PC-3 (cell line): ENCODE data around the gene B3GNT4. TPM values are rescaled to one million over a fixed set of nuclear protein-coding genes. Genes with fewer than 3 reads are reported as not detected.

Source experiments
- ATAC-seq: fragments of 200-7000 bp; cut with Tn5 transposase; 2 replicates; pipeline ENCODE4 v1.9.1; 2020; ENCODE audit warnings: mild to moderate bottlenecking, moderate library complexity
- BruUV-seq: library from RNA; stranded (reverse); fragments of 400-500 nt; replicated peaks from 2 replicates; lab custom pipeline; 2021; lab: Mats Ljungman, UMichigan
- CTCF ChIA-PET: fragments of 300-600 bp; sonication (Branson Sonifier 250); formaldehyde crosslinking; loops from one replicate; lab custom pipeline; 2022; ENCODE audit warnings: antibody characterized with exemption; lab: Charles Lee
- POLR2A ChIA-PET: fragments of 300-600 bp; sonication (Branson Sonifier 250); formaldehyde crosslinking; loops from one replicate; lab custom pipeline; 2022; ENCODE audit warnings: antibody characterized with exemption; ENCODE audit not compliant: unreplicated experiment; lab: Charles Lee
- DNase-seq: peaks from one replicate; pipeline ENCODE4 v3.0.0-alpha.2; 2015
- H2AFZ ChIP-seq: fragments of 300-600 bp; sonication (generic); 2 replicates; pipeline ENCODE4 v1.6.0; 2016; ENCODE audit warnings: antibody characterized with exemption, low read length
- H3F3A ChIP-seq: fragments of 300-600 bp; sonication (generic); one replicate; pipeline ENCODE4 v1.6.0; 2017; ENCODE audit warnings: antibody characterized with exemption, low read length, control low read depth, mild to moderate bottlenecking; ENCODE audit not compliant: unreplicated experiment
- H3K27ac ChIP-seq: fragments of 300-600 bp; sonication (generic); 2 replicates; pipeline ENCODE4 v1.5.1; 2016; ENCODE audit warnings: mild to moderate bottlenecking, low read length
- H3K27me3 ChIP-seq: fragments of 300-600 bp; sonication (generic); 2 replicates; pipeline ENCODE4 v1.6.1; 2016; ENCODE audit warnings: low read length, mixed read lengths
- H3K36me3 ChIP-seq: fragments of 300-600 bp; sonication (generic); 2 replicates; pipeline ENCODE4 v1.6.1; 2016; ENCODE audit warnings: low read depth, mixed run types, low read length, mixed read lengths
- H3K4me1 ChIP-seq: fragments of 300-600 bp; sonication (generic); 2 replicates; pipeline ENCODE4 v1.5.1; 2016; ENCODE audit warnings: low read length; ENCODE audit not compliant: insufficient read depth
- H3K4me2 ChIP-seq: fragments of 300-600 bp; sonication (generic); 2 replicates; pipeline ENCODE4 v1.6.0; 2016; ENCODE audit warnings: low read length
- H3K4me3 ChIP-seq: fragments of 300-600 bp; sonication (generic); 2 replicates; pipeline ENCODE4 v1.5.1; 2016; ENCODE audit warnings: mild to moderate bottlenecking, low read length, mixed read lengths
- H3K79me2 ChIP-seq: fragments of 300-600 bp; sonication (generic); 2 replicates; pipeline ENCODE4 v1.6.1; 2017; ENCODE audit warnings: low read length, mixed read lengths
- H3K9ac ChIP-seq: fragments of 300-600 bp; sonication (generic); 2 replicates; pipeline ENCODE4 v1.6.0; 2016; ENCODE audit warnings: mild to moderate bottlenecking, low read length
- H3K9me2 ChIP-seq: fragments of 300-600 bp; sonication (generic); replicated peaks from 2 replicates; pipeline ENCODE4 v1.6.1; 2016; ENCODE audit warnings: mixed run types, low read length, mixed read lengths
- H3K9me3 ChIP-seq: fragments of 300-600 bp; sonication (generic); 2 replicates; pipeline ENCODE4 v1.6.1; 2016; ENCODE audit warnings: low read length, mixed read lengths
- H4K20me1 ChIP-seq: fragments of 300-600 bp; sonication (generic); 2 replicates; pipeline ENCODE4 v1.6.1; 2016; ENCODE audit warnings: low read length, mixed read lengths
- EZH2 ChIP-seq: fragments of 300-600 bp; sonication (generic); IDR thresholded peaks from one replicate; pipeline ENCODE4 v1.6.1; 2017; ENCODE audit warnings: antibody characterized with exemption, mild to moderate bottlenecking, low read length; ENCODE audit not compliant: unreplicated experiment
- EZH2phosphoT487 ChIP-seq: fragments of 300-600 bp; sonication (generic); IDR thresholded peaks from 2 replicates; pipeline ENCODE4 v1.6.1; 2018; ENCODE audit warnings: mild to moderate bottlenecking, antibody characterized with exemption, low read length, borderline replicate concordance
- intact Hi-C: fragments of 100-400 bp; cut with micrococcal nuclease; formaldehyde crosslinking; loops from 2 replicates; pipeline ENCODE4 v1.9.0; 2023
- total RNA-seq: library from RNA; depleted of rRNA; stranded (reverse); fragments of >200 nt; gene quantifications from 2 replicates; pipeline ENCODE4 v1.2.3, GENCODE V29; 2014
- TF ChIP-seq, protein P1 (sequence below): fragments of 300-600 bp; sonication (generic); conservative IDR thresholded peaks from 2 replicates; pipeline ENCODE4 v1.5.1; 2017; ENCODE audit warnings: antibody characterized with exemption, low read depth, mild to moderate bottlenecking, low read length

Gene B3GNT4
- total RNA-seq, 1 experiment from 2014 or later, result 4.0 TPM

DNA sequence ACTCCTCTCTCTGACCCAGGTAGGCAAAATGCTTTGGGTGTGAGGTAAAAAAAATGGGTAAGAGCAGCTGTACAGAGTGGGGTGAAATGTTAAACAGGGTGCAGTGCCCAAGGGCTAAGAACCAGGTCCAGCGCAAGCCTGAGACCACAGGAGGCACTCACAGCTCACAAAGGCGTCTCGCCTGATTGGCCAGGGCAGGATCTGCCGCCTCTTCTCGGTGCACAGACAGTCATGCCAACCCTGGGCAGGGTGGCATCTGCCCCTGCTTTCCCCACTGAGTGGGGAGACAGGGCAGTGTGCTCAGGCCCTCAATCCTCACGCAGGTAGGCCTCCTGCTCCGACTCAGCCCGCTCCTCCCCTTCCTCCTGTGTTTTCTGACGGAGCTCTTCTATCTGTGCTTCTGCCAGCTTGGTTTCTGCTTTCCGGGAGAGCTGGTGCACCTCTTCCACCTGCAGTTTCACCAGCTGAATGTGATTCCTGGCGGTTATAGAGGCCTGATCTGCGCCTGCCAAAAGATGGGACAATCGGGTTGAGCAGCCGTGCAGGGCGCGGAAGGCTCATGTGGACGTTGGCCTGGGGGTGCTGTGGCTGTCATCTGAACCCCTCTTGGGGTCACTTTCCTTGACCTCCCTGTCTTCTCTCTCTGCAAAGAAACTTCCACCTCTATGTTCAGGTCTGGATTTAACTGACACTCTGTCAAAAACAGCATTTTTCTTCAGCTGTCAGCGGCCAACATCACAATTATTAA lies 4.7 kb downstream of the B3GNT4 start:
- intact Hi-C loops, result no loop called here
- POLR2A ChIA-PET, result interaction anchor here (0.6 kb wide), 1 partner anchor 8 kb away, joined by 5 read pairs; no protein-coding TSS in a partner anchor
- DNase-seq (no peak), ATAC-seq (no peak)
- H3K27ac ChIP-seq, result no peak overlapping the region
- H3K4me2 ChIP-seq, result no peak overlapping the region
- no peak overlapping the region for H3K9ac ChIP-seq
- no peaks in the 10 kb centered on the region for H3K79me2 ChIP-seq
- H3K27me3 ChIP-seq, result no peaks in the 10 kb centered on the region
- H3K4me1 ChIP-seq, result no peaks in the 10 kb centered on the region
- BruUV-seq, result no TSS peak
- TF ChIP-seq, protein P1, sequence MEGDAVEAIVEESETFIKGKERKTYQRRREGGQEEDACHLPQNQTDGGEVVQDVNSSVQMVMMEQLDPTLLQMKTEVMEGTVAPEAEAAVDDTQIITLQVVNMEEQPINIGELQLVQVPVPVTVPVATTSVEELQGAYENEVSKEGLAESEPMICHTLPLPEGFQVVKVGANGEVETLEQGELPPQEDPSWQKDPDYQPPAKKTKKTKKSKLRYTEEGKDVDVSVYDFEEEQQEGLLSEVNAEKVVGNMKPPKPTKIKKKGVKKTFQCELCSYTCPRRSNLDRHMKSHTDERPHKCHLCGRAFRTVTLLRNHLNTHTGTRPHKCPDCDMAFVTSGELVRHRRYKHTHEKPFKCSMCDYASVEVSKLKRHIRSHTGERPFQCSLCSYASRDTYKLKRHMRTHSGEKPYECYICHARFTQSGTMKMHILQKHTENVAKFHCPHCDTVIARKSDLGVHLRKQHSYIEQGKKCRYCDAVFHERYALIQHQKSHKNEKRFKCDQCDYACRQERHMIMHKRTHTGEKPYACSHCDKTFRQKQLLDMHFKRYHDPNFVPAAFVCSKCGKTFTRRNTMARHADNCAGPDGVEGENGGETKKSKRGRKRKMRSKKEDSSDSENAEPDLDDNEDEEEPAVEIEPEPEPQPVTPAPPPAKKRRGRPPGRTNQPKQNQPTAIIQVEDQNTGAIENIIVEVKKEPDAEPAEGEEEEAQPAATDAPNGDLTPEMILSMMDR, result no peak
- no peak for TF ChIP-seq EZH2
- no peak overlapping the region for H3K4me3 ChIP-seq
- peaks cover 44% of the 10 kb centered on the region for H3K36me3 ChIP-seq
- no peaks in the 10 kb centered on the region for H3K9me2 ChIP-seq
- no peaks in the 10 kb centered on the region for H3F3A ChIP-seq
- no peaks in the 10 kb centered on the region for H3K9me3 ChIP-seq
- CTCF ChIA-PET, result no interaction called here
- H4K20me1 ChIP-seq, result peaks cover 12% of the 10 kb centered on the region; the same call in 1 of the 2 replicates
- H2AFZ ChIP-seq, result no peak overlapping the region

DNA sequence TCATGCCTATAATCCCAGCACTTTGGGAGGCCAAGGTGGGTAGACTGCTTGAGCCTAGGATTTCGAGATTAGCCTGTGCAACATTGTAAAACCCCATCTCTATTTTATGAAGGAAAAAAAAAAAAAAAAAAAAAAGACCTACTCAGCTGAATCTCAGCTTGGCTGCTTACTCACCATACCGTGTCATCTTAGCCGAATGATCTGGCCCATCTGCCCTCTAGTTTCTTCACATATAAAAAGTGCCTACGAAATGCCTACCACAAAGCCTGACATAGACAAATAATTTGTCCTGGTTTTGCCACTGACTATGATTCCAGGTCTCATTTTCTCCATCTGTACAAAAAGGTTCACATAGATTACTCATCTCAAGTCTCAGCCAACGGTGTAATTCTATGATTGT lies 12.3 kb downstream of the B3GNT4 start:
- POLR2A ChIA-PET, result interaction anchor here (0.8 kb wide), 1 partner anchor 8 kb away, joined by 5 read pairs; no protein-coding TSS in a partner anchor
- BruUV-seq, result no TSS peak
- H3K27me3 ChIP-seq, result no peaks in the 10 kb centered on the region
- no peak overlapping the region for H3K4me2 ChIP-seq
- peaks cover 67% of the 10 kb centered on the region for H3K36me3 ChIP-seq
- no peaks in the 10 kb centered on the region for H3K4me1 ChIP-seq
- no peaks in the 10 kb centered on the region for H3F3A ChIP-seq
- no peak overlapping the region for H3K9ac ChIP-seq
- H3K79me2 ChIP-seq, result peaks cover 14% of the 10 kb centered on the region
- DNase-seq (no peak), ATAC-seq (no peak)
- intact Hi-C loops, result no loop called here
- no peaks in the 10 kb centered on the region for H4K20me1 ChIP-seq
- H3K27ac ChIP-seq, result no peak overlapping the region
- no peaks in the 10 kb centered on the region for H3K9me3 ChIP-seq
- H2AFZ ChIP-seq, result no peak overlapping the region
- CTCF ChIA-PET, result no interaction called here
- H3K4me3 ChIP-seq, result no peak overlapping the region
- TF ChIP-seq EZH2 (no peak), EZH2phosphoT487 (no peak)
- TF ChIP-seq, protein P1, result no peak
- no peaks in the 10 kb centered on the region for H3K9me2 ChIP-seq

DNA sequence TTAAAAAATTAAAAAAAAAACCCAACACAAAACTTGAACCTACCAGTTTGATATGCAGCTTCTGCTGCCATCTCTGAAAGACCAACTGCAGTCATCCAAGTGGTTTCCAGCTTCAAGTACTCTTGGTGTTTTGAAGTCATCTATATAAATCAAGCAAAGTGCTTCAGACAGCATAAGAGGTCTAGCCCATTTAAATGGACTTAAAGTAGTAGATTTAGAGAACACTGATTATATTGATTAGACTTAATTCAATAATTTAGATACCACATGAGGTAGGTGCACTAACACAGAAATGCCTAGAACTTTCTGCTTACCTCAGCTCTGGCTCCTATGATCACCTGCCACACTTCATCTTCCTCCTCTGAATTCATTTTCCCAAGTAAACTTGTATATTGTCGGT lies 12.9 kb downstream of the B3GNT4 start:
- Histone ChIP-seq H3K4me3 (no peak overlapping the region), H3K36me3 (peaks cover 70% of the 10 kb centered on the region), H3F3A (no peaks in the 10 kb centered on the region), H3K27ac (no peak overlapping the region), H3K9ac (no peak overlapping the region), H3K27me3 (no peaks in the 10 kb centered on the region), H3K9me2 (no peaks in the 10 kb centered on the region), H3K9me3 (no peaks in the 10 kb centered on the region), H2AFZ (no peak overlapping the region), H3K79me2 (peaks cover 21% of the 10 kb centered on the region), H3K4me1 (no peaks in the 10 kb centered on the region), H3K4me2 (no peak overlapping the region), H4K20me1 (no peaks in the 10 kb centered on the region)
- ChIA-PET POLR2A (interaction anchor here (0.8 kb wide), 1 partner anchor 8 kb away, joined by 5 read pairs; no protein-coding TSS in a partner anchor), CTCF (no interaction called here)
- no peak for ATAC-seq
- no peak for DNase-seq
- no peak for TF ChIP-seq EZH2phosphoT487
- no peak for TF ChIP-seq EZH2
- TF ChIP-seq, protein P1, result no peak
- no TSS peak for BruUV-seq
- intact Hi-C loops, result no loop called here
